ENCODE results near the gene SGTB.

Gene SGTB, protein sequence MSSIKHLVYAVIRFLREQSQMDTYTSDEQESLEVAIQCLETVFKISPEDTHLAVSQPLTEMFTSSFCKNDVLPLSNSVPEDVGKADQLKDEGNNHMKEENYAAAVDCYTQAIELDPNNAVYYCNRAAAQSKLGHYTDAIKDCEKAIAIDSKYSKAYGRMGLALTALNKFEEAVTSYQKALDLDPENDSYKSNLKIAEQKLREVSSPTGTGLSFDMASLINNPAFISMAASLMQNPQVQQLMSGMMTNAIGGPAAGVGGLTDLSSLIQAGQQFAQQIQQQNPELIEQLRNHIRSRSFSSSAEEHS

DNA sequence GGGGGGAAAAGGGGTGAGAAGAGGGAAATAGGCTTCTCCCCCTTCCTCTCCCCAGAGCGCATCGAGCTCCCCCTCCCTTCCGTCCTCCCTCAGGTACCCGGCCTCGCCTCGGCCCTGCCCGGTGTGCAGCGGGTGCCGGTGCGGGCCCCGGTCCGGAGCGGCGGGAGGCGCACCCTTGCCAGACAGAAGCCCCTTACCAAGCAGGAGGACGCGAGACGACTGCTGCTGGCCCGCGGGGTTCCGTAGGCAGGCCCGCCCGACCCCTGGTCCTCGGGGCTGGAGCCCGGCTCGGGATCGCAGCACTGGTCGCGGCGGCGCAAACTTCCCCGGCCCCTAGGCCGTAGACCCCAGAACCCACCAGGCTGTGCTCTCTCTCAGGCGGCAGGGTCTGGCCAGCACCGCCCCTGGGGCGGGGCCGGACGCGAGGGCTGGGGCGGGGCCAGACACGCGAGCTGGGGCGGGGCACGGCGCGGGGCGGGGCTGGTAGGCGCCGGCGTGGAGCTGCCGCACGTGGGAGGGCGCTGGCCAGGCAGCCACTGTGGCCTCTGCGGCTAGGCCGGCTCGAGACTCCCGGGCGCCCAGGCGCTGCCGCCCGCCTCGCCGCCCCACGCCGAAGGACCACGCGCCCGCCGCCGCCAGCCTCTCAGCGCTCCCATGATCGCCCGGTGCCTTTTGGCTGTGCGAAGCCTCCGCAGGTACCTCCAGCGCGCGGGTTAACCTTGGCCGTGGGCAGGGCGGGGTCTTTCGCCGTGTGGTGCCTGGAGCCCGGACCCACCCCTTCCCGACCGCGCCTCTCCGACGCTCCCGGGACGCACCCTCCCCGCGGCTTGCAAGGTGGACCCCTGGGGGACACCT is at the start of gene SGTB, which contains the start of gene NLN:
Gene SGTB, minus strand, starts transcription at position 390 of the 855 bp plus-strand sequence. CDS start 1,302 bp downstream, outside the sequence.
Gene NLN, plus strand, starts transcription at position 486 of the 855 bp plus-strand sequence. Its CDS starts 169 bp downstream, at position 655.
- TF ChIP-seq, protein P1, sequence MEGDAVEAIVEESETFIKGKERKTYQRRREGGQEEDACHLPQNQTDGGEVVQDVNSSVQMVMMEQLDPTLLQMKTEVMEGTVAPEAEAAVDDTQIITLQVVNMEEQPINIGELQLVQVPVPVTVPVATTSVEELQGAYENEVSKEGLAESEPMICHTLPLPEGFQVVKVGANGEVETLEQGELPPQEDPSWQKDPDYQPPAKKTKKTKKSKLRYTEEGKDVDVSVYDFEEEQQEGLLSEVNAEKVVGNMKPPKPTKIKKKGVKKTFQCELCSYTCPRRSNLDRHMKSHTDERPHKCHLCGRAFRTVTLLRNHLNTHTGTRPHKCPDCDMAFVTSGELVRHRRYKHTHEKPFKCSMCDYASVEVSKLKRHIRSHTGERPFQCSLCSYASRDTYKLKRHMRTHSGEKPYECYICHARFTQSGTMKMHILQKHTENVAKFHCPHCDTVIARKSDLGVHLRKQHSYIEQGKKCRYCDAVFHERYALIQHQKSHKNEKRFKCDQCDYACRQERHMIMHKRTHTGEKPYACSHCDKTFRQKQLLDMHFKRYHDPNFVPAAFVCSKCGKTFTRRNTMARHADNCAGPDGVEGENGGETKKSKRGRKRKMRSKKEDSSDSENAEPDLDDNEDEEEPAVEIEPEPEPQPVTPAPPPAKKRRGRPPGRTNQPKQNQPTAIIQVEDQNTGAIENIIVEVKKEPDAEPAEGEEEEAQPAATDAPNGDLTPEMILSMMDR (IDR thresholded peaks at IDR 0.05; ENCODE audit: low read depth, low read length) = no peak
- no peak for DNase-seq (ENCODE audit: extremely low read depth, low read depth)

DNA sequence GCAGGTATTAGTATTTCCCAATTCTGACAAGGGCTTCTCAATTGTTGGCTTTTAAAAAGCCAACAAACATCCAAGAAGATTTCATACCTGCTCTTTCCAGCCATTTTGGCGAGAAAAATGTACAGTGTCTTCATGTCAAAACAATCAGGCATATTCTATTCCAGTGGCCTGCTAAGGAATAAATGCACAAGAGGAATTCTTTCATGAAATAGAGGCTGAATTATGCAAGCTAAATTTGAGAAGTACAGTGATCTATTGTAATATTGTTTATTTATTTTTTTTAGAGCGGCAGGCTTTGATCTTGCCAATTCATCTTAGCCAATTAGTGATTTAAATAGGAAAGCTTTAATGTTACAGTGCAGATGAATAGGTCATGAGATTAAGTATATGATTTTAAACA is 49.4 kb upstream of the SGTB start:
- no peak for DNase-seq (ENCODE audit: extremely low read depth, low read depth)

DNA sequence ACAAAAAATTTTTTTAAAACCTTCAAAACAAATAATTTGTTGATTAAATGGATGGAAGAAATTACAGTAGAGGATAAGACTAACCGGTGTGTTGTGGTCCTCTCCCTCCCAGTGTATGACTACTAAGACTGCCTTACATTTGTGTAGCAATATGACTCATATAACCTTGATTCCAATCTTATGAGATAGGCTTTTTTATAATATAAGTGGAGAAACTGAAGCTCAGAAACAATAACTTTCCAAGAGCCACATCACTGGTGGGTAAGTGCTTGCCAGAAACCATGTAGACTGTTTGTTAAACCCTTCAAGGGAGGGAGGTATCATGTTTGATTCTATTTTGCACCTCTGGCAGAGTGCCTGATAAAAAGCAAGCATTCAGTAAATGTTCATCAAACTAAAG is 47.6 kb upstream of the SGTB start:
- DNase-seq (ENCODE audit: extremely low read depth, low read depth) = peak; percentile 73
- TF ChIP-seq, protein P1 (IDR thresholded peaks at IDR 0.05; ENCODE audit: low read depth, low read length) = no peak

More for the DNA sequence above, 49.4 kb upstream of the SGTB start:
- TF ChIP-seq, protein P1 (IDR thresholded peaks at IDR 0.05; ENCODE audit: low read depth, low read length) = no peak

DNA sequence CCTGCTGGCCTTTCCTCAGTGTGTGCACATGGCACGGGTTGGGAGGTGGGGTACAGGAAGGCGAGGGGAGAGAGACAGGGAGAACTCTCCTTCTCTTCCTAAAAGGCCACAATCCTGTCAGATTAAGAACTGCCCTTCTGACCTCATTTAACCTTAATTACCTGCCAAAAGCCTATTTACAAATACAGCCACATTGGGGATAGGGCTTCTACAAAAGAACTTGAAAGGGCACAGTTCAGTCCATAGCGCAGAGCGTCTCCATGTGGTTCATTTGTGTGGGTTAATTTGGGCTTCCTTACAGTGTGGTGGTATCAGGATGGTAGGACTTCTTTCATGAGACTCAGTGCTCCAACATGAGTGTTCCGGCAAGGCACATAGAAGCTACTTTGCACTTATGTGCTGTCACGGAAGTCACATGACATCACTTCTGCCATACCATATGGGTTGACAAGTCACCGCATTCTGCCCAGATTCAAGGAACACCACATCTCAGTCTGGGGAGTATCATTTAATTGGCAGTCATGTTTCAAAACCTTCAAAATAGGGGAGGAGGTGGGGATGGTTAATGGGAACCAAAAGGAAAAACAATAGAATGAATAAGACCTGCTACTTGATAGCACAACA is 46.9 kb upstream of the SGTB start:
- TF ChIP-seq, protein P1 (IDR thresholded peaks at IDR 0.05; ENCODE audit: low read depth, low read length) = no peak
- no peak for DNase-seq (ENCODE audit: extremely low read depth, low read depth)

DNA sequence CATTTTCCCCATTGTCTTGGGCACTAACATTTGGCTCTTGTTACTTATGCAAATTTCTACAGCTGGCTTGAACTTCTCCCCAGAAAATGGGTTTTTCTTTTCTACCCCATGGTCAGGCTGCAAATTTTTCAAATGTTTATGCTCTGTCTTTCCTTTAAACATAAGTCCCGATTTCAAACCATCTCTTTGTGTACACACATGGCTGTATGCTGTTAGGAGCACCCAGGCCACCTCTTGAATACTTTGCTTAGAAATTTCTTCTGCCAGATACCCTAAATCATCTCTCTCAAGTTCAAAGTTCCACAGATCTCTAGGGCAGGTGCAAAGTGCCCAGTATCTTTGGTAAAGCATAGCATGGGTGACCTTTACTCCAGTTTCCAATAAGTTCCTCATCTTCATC is 45.7 kb upstream of the SGTB start:
- DNase-seq (ENCODE audit: extremely low read depth, low read depth) = no peak
- TF ChIP-seq, protein P1 (IDR thresholded peaks at IDR 0.05; ENCODE audit: low read depth, low read length) = no peak

DNA sequence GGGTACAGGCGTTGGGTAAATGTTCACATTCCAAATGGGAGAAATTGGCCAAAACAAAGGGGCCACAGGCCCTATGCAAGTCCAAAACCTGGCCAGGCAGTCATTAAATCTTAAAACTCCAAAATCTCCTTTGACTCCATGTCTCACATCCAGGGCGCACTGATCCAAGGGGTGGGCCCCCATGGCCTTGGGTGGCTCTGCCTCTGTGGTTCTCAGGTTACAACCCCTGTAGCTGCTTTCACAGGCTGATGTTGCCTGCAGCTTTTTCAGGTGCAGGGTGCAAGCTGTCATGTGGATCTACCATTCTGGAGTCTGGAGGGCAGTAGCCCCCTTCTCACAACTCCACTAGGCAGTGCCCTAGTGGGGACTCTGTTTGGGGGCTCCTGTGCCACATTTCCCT is 44.9 kb upstream of the SGTB start:
- TF ChIP-seq, protein P1 (IDR thresholded peaks at IDR 0.05; ENCODE audit: low read depth, low read length) = no peak

More for the DNA sequence above, 44.9 kb upstream of the SGTB start:
- no peak for DNase-seq (ENCODE audit: extremely low read depth, low read depth)

Measured in AG09319 (cell line).